Kidney (tissue), 14 donors: ENCODE results near the gene ZBTB21. TPM values are rescaled to one million over a fixed set of nuclear protein-coding genes. Genes with fewer than 3 reads are reported as not detected.

ENCODE experiments used
- DNase-seq, 5 donors: peaks; one replicate each; pipeline ENCODE4 v3.0.0-alpha.2; 2013 to 2020
- FAIRE-seq: peaks from 2 replicates; lab custom pipeline; 2012; peaks lifted over from hg19 to GRCh38; lab: Jason Lieb, UNC
- H3K27ac ChIP-seq, 2 donors: one replicate each; pipeline ENCODE4 v1.7.0; 2013; ENCODE audit warnings: low read depth in 2 of 2, low read length in 2 of 2, inconsistent platforms in 1 of 2
- H3K27me3 ChIP-seq: one replicate; pipeline ENCODE4 v1.7.1; 2013; ENCODE audit warnings: low read length, inconsistent platforms; ENCODE audit not compliant: control insufficient read depth, insufficient read depth
- H3K36me3 ChIP-seq, 3 donors: one replicate each; pipeline versions ENCODE4 v1.7.0 to v1.7.1; 2013; ENCODE audit warnings: low read length in 3 of 3, control low read depth in 1 of 3, inconsistent platforms in 1 of 3; ENCODE audit not compliant: insufficient read depth in 3 of 3, control insufficient read depth in 2 of 3
- H3K4me1 ChIP-seq, 3 donors: one replicate each; pipeline versions ENCODE4 v1.7.0 to v1.7.1; 2013; ENCODE audit warnings: low read length in 3 of 3, inconsistent platforms in 1 of 3, low read depth in 1 of 3; ENCODE audit not compliant: control insufficient read depth in 2 of 3, insufficient read depth in 2 of 3
- H3K4me3 ChIP-seq, 3 donors: one replicate each; pipeline versions ENCODE4 v1.7.0 to v1.8.1; 2013; ENCODE audit warnings: low read length in 3 of 3, control low read depth in 1 of 3, inconsistent platforms in 1 of 3
- H3K9ac ChIP-seq, 3 donors: one replicate each; pipeline versions ENCODE4 v1.7.0 to v1.7.1; 2013; ENCODE audit warnings: low read length in 3 of 3, control low read depth in 1 of 3, inconsistent platforms in 1 of 3
- H3K9me3 ChIP-seq, 3 donors: one replicate each; pipeline versions ENCODE4 v1.7.0 to v1.7.1; 2013; ENCODE audit warnings: low read length in 3 of 3, control low read depth in 1 of 3, inconsistent platforms in 1 of 3; ENCODE audit not compliant: control insufficient read depth in 2 of 3, insufficient read depth in 1 of 3
- intact Hi-C: fragments of 100-400 bp; cut with DNase I; formaldehyde crosslinking; loops from one replicate; pipeline ENCODE4 v1.11.1; 2022
- polyA plus RNA-seq: library from polyadenylated mRNA; stranded (reverse); fragments of 350-450 nt; fragmentation: Illumina TruSeq; extraction: RNeasy Lipid Tissue Mini Kit (QIAGEN cat#74804); gene quantifications from one replicate; pipeline ENCODE4 v1.2.3, GENCODE V29; 2014; ENCODE audit warnings: low read depth, low replicate concordance; ENCODE audit not compliant: insufficient read depth
- total RNA-seq: library from RNA; stranded (reverse); fragmentation: NEBNext Ultra II Directional; extraction: Animal tissue kit (Norgen Biotek cat#: 25700); gene quantifications from one replicate; pipeline ENCODE4 v1.2.1, GENCODE V29; 2021
- TF ChIP-seq, protein P1 (sequence below): IDR thresholded peaks from 3 replicates; pipeline ENCODE4 v1.5.1; 2012; ENCODE audit warnings: mild to moderate bottlenecking, moderate library complexity, borderline replicate concordance; ENCODE audit not compliant: insufficient read depth; ENCODE audit errors: extremely low read depth
- donor health status: control.
- donor health status: control.
- donor health status: control.
- donor health status: control.
- donor health status: control.
- donor health status: DM: yes; HTN: yes; CAD: no.
- donor health status: Normal renal cell carcinoma (clear cell type).

The ZBTB21 gene
- total and polyA plus RNA-seq, 2 donors from 2014 or later: 2.3 to 16.0 TPM

DNA sequence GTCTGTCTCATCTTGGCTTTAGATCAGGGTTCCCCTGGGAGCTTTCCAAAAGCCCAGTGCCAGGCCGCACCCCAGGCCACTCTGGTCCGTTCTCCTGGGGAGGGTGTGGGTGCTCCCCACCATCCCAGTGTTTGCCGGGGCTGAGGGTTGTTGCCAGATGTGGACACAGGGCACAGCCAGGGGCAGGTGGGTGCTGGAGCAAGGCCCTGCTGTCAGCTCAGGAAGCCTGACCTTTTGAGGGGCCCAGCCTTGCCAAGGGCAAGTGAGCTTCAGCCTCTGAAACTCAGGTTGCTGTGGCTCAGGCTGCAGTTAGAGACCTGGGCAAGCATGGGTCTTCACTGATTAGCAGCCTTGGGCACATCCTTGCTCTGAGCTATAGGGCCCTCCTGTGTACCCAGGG lies 22.8 kb upstream of the ZBTB21 start:
- FAIRE-seq (no peak), DNase-seq (peak in 1 of 5 donors; percentile 37)
- no peak overlapping the region for H3K9ac ChIP-seq
- no peaks in the 10 kb centered on the region for H3K36me3 ChIP-seq
- H3K9me3 ChIP-seq: no peaks in the 10 kb centered on the region
- no peaks in the 10 kb centered on the region for H3K27me3 ChIP-seq
- no peaks in the 10 kb centered on the region for H3K4me1 ChIP-seq
- no peak overlapping the region for H3K27ac ChIP-seq
- intact Hi-C loops: no loop called here
- no peak overlapping the region for H3K4me3 ChIP-seq
- TF ChIP-seq, protein P1, sequence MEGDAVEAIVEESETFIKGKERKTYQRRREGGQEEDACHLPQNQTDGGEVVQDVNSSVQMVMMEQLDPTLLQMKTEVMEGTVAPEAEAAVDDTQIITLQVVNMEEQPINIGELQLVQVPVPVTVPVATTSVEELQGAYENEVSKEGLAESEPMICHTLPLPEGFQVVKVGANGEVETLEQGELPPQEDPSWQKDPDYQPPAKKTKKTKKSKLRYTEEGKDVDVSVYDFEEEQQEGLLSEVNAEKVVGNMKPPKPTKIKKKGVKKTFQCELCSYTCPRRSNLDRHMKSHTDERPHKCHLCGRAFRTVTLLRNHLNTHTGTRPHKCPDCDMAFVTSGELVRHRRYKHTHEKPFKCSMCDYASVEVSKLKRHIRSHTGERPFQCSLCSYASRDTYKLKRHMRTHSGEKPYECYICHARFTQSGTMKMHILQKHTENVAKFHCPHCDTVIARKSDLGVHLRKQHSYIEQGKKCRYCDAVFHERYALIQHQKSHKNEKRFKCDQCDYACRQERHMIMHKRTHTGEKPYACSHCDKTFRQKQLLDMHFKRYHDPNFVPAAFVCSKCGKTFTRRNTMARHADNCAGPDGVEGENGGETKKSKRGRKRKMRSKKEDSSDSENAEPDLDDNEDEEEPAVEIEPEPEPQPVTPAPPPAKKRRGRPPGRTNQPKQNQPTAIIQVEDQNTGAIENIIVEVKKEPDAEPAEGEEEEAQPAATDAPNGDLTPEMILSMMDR: no peak

DNA sequence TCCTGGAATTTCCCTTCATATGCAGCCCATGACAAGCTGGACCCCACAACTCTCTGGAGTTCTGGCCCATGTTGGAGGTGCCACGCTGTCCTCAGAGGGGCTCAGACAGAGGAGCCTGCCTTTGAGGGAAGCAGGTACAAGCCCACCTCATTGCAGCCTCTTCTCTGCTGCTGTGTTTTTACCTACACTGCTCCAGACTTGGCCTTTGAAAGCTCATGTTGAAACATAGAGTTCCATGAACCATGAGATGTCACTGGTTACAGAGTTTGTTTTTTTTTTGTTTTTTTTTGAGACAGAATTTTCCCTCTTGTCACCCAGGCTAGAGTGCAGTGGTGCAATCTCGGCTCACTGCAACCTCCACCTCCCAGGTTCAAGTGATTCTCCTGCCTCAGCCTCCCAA lies 22.1 kb upstream of the ZBTB21 start:
- no peak overlapping the region for H3K27ac ChIP-seq
- H3K9me3 ChIP-seq: no peaks in the 10 kb centered on the region
- H3K9ac ChIP-seq: no peak overlapping the region
- TF ChIP-seq, protein P1: no peak
- intact Hi-C loops: no loop called here
- DNase-seq: no peak
- H3K4me3 ChIP-seq: no peak overlapping the region
- no peak for FAIRE-seq
- no peaks in the 10 kb centered on the region for H3K36me3 ChIP-seq
- no peaks in the 10 kb centered on the region for H3K27me3 ChIP-seq
- no peaks in the 10 kb centered on the region for H3K4me1 ChIP-seq

DNA sequence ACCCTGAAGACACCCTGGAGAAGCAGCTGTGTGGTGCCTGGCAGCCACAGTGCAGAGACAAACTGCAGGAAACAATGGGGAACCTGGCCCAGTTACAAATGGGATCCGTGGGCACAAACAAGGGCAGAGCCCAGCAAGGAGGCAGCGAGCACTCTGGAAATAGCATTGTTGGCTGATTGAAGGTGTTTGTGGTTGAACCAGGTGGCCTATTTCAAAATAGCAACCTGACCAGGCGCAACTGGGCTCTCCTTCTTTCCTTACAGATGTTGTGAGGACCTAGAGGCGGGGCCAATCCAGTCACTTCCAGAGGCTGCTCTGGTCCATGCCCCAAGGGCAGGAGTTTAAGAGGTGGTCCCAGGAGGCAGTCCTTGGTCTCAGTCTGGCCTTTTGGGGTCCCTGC lies 21.7 kb upstream of the ZBTB21 start:
- TF ChIP-seq, protein P1: no peak
- H3K4me3 ChIP-seq: no peak overlapping the region
- DNase-seq: peak in 1 of 5 donors; percentile 26
- FAIRE-seq: no peak
- no peaks in the 10 kb centered on the region for H3K4me1 ChIP-seq
- no peak overlapping the region for H3K27ac ChIP-seq
- intact Hi-C loops: no loop called here
- no peak overlapping the region for H3K9ac ChIP-seq
- no peaks in the 10 kb centered on the region for H3K27me3 ChIP-seq
- no peaks in the 10 kb centered on the region for H3K9me3 ChIP-seq
- no peaks in the 10 kb centered on the region for H3K36me3 ChIP-seq

DNA sequence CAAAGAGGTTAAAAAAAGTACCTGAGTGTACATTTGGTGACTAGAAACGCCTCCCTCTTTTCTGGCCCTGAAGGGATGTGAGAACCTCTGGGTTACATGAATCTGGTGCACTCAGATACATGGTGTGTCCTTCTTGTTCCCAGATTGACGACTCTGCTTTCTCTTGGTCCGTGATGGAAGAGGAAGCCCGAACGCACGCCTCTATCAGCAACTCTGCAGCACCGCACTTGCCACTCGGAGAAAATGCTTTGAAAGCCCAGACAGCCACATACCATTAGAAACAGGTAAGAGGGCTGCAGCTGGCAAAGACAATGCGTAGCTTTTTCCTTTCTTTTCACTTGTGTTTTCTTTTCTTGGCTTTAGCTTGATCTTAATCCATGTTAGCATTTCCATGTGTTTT lies 21.1 kb upstream of the ZBTB21 start:
- H3K9ac ChIP-seq: no peak overlapping the region
- FAIRE-seq (no peak), DNase-seq (peak in 1 of 5 donors; percentile 4)
- TF ChIP-seq, protein P1: no peak
- H3K36me3 ChIP-seq: no peaks in the 10 kb centered on the region
- intact Hi-C loops: no loop called here
- no peak overlapping the region for H3K4me3 ChIP-seq
- H3K4me1 ChIP-seq: no peaks in the 10 kb centered on the region
- no peaks in the 10 kb centered on the region for H3K9me3 ChIP-seq
- H3K27ac ChIP-seq: no peak overlapping the region
- H3K27me3 ChIP-seq: no peaks in the 10 kb centered on the region
